OCI-LY1 (cell line): Measurements from ENCODE around the gene OPRD1.

Source experiments
- H2AFZ ChIP-seq: fragments of 200-600 bp; sonication (generic), shearing (Covaris generic); 2 replicates; pipeline ENCODE4 v1.6.0; 2014; ENCODE audit warnings: antibody characterized with exemption, mild to moderate bottlenecking, low read length
- H3F3A ChIP-seq: fragments of 200-600 bp; sonication (generic), shearing (Covaris generic); 2 replicates; pipeline ENCODE4 v1.6.0; 2014; ENCODE audit warnings: mild to moderate bottlenecking, antibody characterized with exemption, low read length, moderate library complexity; ENCODE audit not compliant: insufficient read depth
- H3K27ac ChIP-seq: fragments of 200-600 bp; sonication (generic); 2 replicates; pipeline ENCODE4 v1.5.1; 2014; ENCODE audit warnings: low read length, mixed run types, mild to moderate bottlenecking, low read depth; ENCODE audit not compliant: poor library complexity, severe bottlenecking
- H3K27me3 ChIP-seq: fragments of 200-600 bp; sonication (generic); 2 replicates; pipeline ENCODE4 v1.6.0; 2014; ENCODE audit warnings: antibody characterized with exemption, mild to moderate bottlenecking, low read length, moderate library complexity; ENCODE audit not compliant: insufficient read depth
- H3K36me3 ChIP-seq: fragments of 200-600 bp; sonication (generic); 2 replicates; pipeline ENCODE4 v1.6.1; 2014; ENCODE audit warnings: mild to moderate bottlenecking, antibody characterized with exemption, low read length, moderate library complexity, mixed read lengths; ENCODE audit not compliant: insufficient read depth
- H3K4me1 ChIP-seq: fragments of 200-600 bp; sonication (generic); 2 replicates; pipeline ENCODE4 v1.5.1; 2014; ENCODE audit warnings: mild to moderate bottlenecking, low read length, moderate library complexity; ENCODE audit not compliant: insufficient read depth, severe bottlenecking
- H3K4me2 ChIP-seq: fragments of 200-600 bp; sonication (generic), shearing (Covaris generic); 2 replicates; pipeline ENCODE4 v1.6.1; 2014; ENCODE audit warnings: low read length
- H3K4me3 ChIP-seq: fragments of 200-600 bp; sonication (generic); 2 replicates; pipeline ENCODE4 v1.5.1; 2014; ENCODE audit warnings: low read length, low read depth, mild to moderate bottlenecking, mixed read lengths; ENCODE audit not compliant: poor library complexity, severe bottlenecking
- H3K79me2 ChIP-seq: fragments of 200-600 bp; shearing (Covaris generic); 2 replicates; pipeline ENCODE4 v1.6.1; 2016; ENCODE audit warnings: mixed run types, low read length, mixed read lengths; ENCODE audit not compliant: insufficient read depth
- H3K9ac ChIP-seq: fragments of 200-600 bp; sonication (generic), shearing (Covaris generic); 2 replicates; pipeline ENCODE4 v1.6.1; 2014; ENCODE audit warnings: mild to moderate bottlenecking, low read length, mixed read lengths
- H3K9me2 ChIP-seq: fragments of 200-600 bp; sonication (generic), shearing (Covaris generic); 2 replicates; pipeline ENCODE4 v1.6.1; 2014; ENCODE audit warnings: low read depth, mild to moderate bottlenecking, low read length, mixed read lengths
- H3K9me3 ChIP-seq: fragments of 200-600 bp; shearing (Covaris generic); 2 replicates; pipeline ENCODE4 v1.6.1; 2014; ENCODE audit warnings: low read length, mixed read lengths
- H4K20me1 ChIP-seq: fragments of 200-600 bp; sonication (generic), shearing (Covaris generic); 2 replicates; pipeline ENCODE4 v1.6.0; 2016; ENCODE audit warnings: mild to moderate bottlenecking, low read length; ENCODE audit not compliant: insufficient read depth
- EZH2 ChIP-seq: fragments of 200-600 bp; sonication (generic), shearing (Covaris generic); IDR thresholded peaks from 2 replicates; pipeline ENCODE4 v1.8.0; 2017; ENCODE audit warnings: borderline replicate concordance, mixed run types, mild to moderate bottlenecking, antibody characterized with exemption, low read length, moderate library complexity, mixed read lengths
- TF ChIP-seq, protein P1 (sequence below): fragments of 200-600 bp; sonication (generic), shearing (Covaris generic); IDR thresholded peaks from 2 replicates; pipeline ENCODE4 v1.5.1; 2017; ENCODE audit warnings: mild to moderate bottlenecking, antibody characterized with exemption, low read length, moderate library complexity, mixed read lengths

Gene OPRD1

DNA sequence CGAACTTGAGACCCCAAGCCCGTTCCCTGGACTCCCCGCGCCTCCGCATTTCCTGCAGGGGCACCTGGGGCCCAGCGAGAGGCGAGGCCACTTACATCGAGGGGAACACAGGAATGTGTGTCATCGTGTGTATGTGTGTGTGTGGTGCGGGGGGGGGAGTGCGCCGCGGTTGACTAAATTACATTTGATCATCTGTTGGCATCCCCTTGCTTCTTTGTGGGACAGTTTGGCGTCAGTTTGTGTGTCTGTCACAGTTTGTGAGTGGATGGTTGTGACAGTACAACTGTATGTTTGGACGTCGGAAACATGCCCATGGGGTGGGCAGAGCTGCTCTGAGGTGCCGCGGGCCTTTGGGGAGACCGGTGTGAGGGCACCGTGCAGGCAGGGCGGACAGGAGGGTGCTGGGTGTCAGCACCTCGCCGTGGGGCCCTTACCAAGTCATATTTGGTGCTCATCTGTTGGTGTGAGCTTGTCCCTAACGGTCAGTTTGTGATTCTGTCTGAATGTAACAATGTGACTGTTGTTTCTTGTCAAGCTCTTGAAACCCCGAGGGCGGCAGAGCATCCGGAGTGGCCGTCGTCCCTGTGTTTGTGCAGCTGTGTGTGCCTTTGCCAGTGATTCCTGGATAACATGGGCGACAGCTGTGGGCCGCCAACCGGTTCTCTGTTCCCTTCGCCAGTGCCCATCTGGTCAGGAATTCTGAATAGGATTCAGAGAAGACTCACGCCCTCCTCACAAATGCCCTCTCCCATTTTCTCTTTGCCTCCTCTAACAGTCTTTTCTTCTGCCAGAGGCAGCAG lies 899 bp downstream of the OPRD1 start:
- no peaks in the 10 kb centered on the region for H3F3A ChIP-seq
- no peak overlapping the region for H3K27ac ChIP-seq
- no peaks in the 10 kb centered on the region for H3K4me1 ChIP-seq
- TF ChIP-seq, protein P1, sequence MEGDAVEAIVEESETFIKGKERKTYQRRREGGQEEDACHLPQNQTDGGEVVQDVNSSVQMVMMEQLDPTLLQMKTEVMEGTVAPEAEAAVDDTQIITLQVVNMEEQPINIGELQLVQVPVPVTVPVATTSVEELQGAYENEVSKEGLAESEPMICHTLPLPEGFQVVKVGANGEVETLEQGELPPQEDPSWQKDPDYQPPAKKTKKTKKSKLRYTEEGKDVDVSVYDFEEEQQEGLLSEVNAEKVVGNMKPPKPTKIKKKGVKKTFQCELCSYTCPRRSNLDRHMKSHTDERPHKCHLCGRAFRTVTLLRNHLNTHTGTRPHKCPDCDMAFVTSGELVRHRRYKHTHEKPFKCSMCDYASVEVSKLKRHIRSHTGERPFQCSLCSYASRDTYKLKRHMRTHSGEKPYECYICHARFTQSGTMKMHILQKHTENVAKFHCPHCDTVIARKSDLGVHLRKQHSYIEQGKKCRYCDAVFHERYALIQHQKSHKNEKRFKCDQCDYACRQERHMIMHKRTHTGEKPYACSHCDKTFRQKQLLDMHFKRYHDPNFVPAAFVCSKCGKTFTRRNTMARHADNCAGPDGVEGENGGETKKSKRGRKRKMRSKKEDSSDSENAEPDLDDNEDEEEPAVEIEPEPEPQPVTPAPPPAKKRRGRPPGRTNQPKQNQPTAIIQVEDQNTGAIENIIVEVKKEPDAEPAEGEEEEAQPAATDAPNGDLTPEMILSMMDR: no peak
- TF ChIP-seq EZH2: no peak
- H3K9me2 ChIP-seq: no peaks in the 10 kb centered on the region
- no peaks in the 10 kb centered on the region for H3K27me3 ChIP-seq
- H3K9me3 ChIP-seq: no peaks in the 10 kb centered on the region
- no peak overlapping the region for H3K9ac ChIP-seq
- no peak overlapping the region for H2AFZ ChIP-seq
- H3K4me3 ChIP-seq: no peak overlapping the region
- no peaks in the 10 kb centered on the region for H3K79me2 ChIP-seq
- no peak overlapping the region for H3K4me2 ChIP-seq
- no peaks in the 10 kb centered on the region for H4K20me1 ChIP-seq
- H3K36me3 ChIP-seq: no peaks in the 10 kb centered on the region

DNA sequence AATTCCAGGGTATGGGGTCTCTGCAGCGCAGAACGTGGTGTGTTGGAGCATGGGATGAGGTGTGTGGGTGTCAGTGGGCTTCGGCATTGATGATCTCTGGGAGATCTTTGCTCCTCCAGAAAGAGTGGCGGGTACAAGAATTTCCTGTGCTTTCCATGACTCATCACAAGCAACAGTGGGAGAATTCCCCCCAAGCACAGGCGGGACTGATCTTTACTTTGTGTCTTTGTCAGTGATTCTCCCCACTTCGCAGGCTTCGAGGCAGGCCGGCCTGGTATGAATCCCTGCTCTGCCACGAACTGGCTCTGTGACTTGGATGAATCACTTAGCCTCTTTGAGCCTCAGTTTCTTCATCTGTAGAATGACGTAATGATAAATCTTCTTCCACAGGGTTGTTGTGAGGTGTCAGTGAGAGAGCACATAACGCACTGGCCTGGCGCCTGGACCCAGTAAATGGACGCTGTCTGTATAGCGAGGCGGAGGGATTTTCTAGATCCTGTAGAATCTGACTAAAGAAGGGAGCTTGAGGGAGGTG lies 2.0 kb downstream of the OPRD1 start:
- Histone ChIP-seq H3K27me3 (no peaks in the 10 kb centered on the region), H3K79me2 (no peaks in the 10 kb centered on the region), H3K9me2 (no peaks in the 10 kb centered on the region), H3F3A (no peaks in the 10 kb centered on the region), H3K4me2 (no peak overlapping the region), H3K9me3 (no peaks in the 10 kb centered on the region), H3K9ac (no peak overlapping the region), H3K4me1 (no peaks in the 10 kb centered on the region), H4K20me1 (no peaks in the 10 kb centered on the region), H2AFZ (no peak overlapping the region), H3K36me3 (no peaks in the 10 kb centered on the region), H3K27ac (no peak overlapping the region), H3K4me3 (no peak overlapping the region)
- no peak for TF ChIP-seq EZH2
- TF ChIP-seq, protein P1: no peak

DNA sequence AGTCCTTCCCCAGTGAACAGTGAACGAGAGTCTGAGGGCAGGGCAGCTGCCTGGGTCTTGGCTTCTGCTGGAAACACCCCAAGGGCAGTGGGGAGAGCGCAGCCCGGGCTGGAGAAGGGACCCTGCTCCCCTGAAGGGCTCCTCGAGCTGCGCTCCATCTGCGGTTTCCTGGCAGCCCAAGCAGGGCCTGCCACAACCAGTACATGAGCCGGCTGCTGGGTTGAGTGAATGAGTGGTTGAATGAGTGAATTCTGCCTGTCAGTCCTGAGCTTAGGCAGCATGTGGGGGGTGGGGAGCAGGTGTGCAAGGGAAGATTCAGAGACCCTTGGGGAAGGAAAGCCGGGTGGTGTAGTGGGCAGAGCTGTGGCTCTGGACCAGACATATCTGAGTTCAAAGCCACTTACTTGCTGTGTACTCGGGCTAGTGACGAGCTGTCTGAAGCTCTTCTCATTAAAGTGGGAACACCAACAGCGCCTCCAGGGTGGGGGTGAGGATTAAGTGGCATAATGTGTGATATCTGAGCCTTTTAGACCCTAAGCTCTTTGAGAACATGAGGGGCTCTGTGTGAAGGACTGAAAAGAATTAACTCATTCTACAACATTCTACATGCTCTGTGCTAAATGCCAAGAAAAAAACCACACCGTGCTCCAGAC lies 3.7 kb downstream of the OPRD1 start:
- H3F3A ChIP-seq: no peaks in the 10 kb centered on the region
- TF ChIP-seq EZH2: no peak
- TF ChIP-seq, protein P1: no peak
- H3K79me2 ChIP-seq: no peaks in the 10 kb centered on the region
- H3K27ac ChIP-seq: no peak overlapping the region
- no peaks in the 10 kb centered on the region for H3K9me3 ChIP-seq
- no peaks in the 10 kb centered on the region for H3K4me1 ChIP-seq
- H2AFZ ChIP-seq: no peak overlapping the region
- no peak overlapping the region for H3K9ac ChIP-seq
- H3K9me2 ChIP-seq: no peaks in the 10 kb centered on the region
- H3K4me2 ChIP-seq: no peak overlapping the region
- H3K4me3 ChIP-seq: no peak overlapping the region
- H3K27me3 ChIP-seq: no peaks in the 10 kb centered on the region
- H3K36me3 ChIP-seq: no peaks in the 10 kb centered on the region
- H4K20me1 ChIP-seq: no peaks in the 10 kb centered on the region
